ENCODE measurements around the gene SLC6A16.
A peak's percentile ranks its signal among the peaks of the same experiment; 100 is the strongest.
"Not testable (repeated sequence)": the region's sequence is repeated elsewhere in the genome, so short reads cannot be mapped to it uniquely, and the experiment has no call there.

Gene SLC6A16

DNA sequence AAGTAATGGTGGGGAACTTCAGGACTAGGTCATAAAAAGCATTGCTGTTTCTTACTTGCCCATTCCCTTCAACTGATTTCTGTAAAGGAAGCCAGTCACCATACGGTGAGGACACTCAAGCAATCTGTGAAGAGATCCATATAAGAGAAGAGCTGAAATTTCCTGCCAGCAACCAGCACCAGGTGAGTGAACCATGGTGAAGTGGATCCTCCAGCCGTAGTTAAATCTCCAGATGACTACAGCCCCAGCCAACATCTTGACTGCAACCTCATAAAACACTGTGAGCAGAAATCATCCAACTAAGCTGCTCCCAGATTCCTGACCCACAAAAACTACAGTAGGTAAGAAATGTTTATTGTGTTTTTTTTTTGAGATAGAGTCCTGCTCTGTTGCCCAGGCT is 3.8 kb upstream of the SLC6A16 start:
- DNase-seq: no peak

DNA sequence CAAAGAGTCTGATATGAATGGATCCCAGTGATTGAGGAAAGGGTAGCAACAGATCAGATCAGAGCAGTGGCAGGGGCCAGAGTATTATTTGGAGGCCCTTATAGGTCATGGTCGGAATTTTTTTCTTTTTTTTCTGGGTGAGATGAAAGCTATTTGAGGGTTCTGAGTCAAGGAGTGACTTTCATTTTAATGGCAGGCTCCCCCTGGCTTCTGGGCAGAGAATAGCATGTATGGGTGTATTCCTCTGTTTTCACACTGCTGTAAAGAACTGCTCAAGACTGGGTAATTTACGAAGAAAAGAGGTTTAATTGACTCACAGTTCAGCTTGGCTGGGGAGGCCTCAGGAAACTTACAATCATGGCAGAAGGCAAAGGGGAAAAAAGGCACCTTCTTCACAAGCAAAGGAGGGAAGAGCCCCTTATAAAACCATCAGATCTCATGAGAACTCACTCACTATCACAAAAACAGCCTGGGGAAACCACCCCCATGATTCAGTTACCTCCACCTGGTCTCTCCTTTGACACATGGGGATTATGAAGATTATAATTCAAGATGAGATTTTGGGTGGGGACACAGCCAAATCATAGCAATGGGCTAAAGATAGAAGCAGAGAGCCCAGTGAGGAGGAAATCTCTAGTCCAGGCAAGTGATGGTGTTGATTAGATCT is 3.0 kb upstream of the SLC6A16 start:
- no peak for DNase-seq

DNA sequence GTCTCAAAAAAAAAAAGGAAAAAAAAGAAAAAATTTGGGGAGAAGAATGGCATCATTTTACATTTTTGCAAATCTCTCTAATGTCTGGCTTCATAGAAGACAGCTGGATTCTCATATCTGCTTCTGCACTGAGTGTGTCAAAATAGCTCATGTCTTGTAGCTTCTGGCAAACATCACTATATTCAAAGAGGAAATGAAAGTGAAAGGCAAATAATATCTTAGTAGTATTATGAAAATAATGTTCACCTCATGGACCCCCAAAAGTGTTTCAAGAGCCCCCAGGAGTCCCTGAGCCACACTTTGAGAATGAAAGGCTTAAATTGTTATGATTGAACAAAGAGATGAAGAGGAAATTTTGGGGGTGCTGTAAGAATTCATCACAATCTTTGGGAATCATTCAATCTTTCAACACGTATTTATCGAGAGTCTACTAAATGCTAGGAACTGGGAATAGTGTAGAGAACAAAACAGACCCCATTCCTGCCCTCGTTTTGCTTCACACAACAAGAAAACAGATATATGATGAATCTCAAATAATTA is 1.2 kb upstream of the SLC6A16 start:
- DNase-seq: no peak

DNA sequence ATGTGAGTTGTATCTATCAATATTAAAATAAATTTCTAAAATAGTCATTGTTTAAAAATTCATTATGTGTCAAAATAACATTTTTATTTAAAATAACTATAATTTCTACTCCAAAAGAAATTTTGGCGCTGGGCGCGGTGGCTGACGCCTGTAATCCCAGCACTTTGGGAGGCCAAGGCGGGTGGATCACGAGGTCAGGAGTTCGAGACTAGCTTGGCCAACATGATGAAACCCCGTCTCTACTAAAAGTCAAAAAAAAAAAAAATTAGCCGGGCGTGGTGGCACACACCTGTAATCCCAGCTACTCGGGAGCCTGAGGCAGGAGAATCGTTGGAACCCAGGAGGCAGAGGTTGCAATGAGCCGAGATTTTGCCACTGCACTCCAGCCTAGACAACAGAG is 765 bp upstream of the SLC6A16 start:
- not testable (repeated sequence) for DNase-seq

DNA sequence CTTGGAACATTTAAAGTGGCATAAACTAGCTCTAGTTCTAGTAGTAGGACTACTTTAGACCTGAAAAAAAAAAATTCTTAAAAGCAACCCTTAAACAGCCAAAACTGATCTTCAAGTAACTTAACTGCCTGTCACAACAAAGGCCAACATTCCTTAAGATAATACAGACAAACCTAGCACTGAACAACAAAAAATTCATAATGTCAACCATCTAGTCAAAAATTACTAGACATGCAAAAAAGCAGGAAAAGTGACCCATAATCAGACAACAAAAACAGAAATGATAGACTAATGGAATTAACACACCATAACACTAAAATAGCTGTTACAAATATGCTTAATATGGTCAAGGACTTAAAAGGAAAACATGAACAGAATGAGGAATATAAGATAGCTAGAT is 6.7 kb downstream of the SLC6A16 start:
- no peak for DNase-seq

DNA sequence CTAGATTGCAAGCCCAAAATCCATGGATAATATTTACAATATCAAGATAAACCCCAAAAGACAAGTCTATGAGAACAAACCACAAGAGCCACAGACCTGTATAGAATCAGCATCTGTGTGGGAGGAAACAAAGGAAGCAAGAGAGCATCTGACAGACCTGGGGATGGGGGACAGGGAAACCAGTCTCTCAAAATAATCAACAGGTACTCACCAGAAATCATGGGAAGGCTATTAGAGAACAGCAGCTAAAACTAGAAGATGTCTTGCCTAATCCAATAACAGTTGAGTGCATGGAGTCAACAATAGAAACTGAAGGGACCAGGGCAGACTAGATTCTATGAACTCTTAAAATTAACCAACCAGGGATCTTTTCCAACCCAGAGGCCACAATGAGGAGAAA is 8.7 kb downstream of the SLC6A16 start:
- DNase-seq: no peak

DNA sequence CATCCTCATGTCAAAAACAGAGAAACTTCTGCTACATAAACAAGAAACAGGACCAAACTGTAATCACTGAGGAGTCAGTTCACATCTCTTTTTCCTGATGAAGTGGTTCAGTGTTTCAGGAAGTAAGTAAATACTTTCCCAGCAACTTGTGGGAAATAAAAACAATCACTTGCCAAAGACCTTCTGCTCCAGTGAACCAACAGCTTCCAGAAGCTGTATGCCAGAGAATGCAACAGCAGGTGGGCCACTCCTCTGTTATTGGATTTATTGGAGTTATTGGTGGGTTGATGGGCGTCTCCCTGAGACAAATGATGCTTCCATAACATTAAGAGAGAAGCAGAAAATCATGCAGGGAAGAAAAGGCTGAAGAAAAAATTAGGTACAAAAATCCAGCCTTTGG is 9.9 kb downstream of the SLC6A16 start:
- no peak for DNase-seq

DNA sequence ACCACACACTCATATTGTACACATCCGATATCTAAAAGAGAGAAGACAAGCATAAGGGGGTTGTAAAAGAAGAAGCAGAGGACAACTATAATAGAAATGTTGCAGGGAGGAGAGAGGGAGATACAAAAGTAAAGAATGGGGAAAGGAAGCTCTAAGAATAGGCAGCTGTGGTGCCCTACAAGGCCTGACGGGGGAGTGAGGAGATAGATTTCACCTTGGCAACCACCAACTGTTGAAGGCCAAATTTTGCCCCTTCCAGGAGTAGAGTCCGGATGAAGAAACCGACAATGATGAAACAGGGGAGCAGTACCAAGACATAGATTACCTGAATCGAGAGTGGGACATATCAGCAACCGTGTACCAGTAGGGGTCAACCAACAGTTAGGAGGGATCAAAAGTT is 15.9 kb downstream of the SLC6A16 start:
- DNase-seq: no peak

DNA sequence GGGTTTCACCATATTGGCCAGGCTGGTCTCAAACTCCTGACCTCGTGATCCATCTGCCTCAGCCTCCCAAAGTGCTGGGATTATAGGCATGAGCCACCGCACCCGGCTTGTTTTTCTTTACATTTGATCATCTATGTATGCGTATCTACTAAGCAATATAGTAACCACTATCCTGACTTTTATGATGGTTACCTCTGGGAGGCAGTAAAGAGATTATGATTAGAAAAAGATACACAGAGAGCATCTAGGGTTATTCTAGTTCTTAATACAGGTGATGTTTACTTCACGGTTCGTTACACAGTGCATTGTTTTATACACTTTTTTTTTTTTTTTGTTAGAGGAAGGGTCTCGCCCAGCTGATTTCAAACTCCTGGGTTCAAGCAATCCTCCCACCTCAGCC is 18.3 kb downstream of the SLC6A16 start:
- not testable (repeated sequence) for DNase-seq

DNA sequence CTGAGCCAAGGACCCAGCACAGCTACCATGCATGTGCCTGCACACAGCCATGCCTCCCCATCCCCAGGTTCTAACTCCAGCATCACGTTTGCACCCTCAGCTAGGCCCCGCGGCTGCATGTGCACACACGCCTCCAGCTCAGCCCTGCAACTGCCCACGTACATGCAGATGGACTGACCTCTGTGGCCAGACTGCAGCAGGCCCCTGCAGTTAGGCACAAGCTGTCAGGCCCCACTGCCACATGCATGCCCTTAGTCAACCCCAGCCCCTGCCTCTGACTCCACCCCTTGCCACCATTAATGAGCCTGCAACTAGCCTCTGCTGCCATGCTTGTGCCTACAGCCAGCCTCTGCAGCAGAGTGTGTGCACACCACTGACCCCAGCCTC is 23.1 kb downstream of the SLC6A16 start:
- no peak for DNase-seq

DNA sequence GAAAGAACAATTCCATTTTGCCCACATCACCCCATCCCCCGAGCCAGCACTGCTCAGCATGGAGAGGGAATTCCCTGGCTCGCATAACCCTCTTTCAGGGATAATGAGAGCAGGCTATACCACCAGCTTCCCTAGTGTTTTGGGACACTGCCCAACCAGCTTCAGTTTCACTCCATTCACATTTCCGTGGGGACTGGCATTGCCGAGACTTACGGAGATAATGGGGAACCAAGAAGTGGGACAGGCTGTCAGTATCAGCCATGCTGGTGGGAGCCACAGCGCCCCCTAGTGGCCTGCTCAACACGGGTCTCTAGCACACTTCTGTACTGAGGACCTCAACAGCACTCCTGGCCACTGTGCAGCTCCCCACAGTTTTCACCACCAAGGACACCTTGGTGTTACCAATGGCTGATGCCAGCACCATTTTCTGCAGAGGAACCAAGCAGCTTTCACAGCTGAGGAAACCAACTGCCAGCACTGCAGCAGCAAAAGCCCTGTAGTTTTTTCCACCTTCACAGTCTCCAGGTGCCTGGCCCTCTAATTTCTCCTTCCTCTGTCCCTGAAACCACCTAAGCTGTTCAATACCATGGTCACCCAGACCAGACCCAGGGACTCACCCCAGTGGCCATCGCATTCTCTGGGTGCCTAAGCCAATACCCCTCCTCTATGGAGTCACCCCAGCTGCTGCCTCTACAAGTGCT is 23.7 kb downstream of the SLC6A16 start:
- DNase-seq: peak; percentile 81

DNA sequence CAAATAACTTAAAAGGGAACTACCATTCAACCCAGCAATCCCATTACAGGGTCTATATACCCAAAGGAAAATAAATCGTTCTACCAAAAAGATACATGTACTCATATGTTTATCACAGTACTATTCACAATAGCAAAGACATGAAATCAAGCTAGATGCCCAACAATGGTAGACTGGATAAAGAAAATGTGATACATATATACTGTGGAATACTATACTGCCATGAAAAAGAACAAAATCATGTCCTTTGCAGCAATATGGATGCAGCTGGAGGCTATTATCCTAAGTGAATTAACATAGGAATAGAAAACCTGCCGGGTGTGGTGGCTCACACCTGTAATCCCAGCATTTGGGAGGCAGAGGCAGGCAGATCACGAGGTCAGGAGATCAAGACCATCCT is 26.3 kb downstream of the SLC6A16 start:
- not testable (repeated sequence) for DNase-seq

DNA sequence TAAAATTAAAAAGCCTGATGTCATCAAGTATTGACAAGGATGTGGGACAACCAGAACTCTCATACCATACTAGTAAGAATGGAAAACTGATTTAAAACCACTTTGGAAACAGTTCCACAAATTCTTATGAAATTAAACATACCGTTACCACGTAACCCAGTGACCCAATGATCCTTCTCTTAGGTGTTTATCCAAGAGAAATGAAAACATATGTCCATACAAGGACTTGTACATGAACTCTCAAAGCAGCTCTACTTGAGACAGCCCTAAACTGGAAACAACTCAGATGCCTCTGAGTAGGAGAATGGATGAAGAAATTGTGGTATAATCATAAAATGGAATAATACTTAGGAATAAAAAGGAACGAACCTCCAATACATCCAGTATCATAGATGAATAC is 27.6 kb downstream of the SLC6A16 start:
- no peak for DNase-seq

DNA sequence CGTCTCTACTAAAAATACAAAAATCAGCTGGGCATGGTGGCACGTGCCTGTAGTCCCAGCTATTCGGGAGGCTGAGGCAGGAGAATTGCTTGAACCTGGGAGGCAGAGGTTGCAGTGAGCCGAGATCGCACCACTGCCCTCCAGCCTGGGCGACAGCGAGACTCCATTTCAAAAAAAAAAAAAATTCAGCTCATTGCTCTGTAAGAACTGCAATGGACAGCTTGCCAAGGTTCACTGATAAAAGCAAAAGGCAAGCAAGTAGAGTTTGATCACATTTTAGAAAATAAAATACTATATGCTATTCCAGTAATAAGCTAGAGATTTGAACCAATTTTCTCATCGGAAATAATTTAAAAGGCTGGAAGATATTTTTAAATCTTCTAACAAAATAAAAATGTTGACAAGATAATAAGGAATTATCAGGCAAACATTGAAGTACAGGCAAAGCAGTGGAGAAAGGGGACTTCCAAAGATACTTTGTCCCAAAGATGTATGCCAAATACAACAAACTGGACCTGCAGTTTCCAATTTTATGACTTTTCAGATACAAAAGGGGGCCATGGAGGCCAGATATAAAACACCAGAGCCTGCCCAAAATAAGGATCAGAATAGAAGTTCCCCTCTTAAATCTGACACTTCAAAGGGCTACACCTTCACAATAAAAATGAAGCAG is 29.6 kb downstream of the SLC6A16 start:
- DNase-seq: no peak

DNA sequence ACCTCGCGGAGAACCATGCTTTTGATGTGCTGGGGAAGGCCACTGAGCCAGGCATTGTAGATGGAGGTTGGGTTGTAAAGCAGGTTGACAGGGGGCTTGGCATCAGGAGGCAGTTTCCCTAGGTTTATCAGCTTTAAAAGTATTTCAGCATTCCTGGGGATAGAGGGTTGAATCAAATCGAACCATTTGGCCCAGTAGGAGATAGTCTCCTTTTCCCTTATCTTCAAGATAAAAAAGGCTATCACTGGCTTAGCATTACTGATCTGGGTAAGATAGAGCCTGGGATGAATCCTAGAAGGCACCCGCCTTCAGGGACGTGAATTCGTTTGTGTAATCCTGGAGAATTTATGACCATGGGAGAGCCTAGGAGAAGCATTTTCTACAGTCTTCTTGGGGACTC is 30.6 kb downstream of the SLC6A16 start:
- no peak for DNase-seq

DNA sequence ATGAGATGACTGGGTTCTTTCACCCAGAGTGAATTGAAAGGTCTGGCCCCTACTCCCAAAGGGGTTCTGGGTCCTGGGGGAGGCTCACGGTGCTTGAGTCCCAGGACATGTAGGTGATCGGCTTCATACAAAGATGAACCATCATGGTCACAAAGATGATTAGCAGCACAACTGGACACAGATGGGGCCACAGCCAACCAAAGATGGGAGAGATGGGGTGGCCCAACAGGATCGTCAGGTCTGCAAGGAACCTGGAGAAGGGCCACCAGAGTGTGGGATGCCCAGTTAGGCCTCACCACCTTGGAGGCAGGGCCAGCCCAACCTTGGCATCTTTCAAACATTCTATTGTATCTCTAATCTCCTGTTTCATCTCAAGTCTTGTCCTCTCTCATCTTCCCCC is 34.5 kb downstream of the SLC6A16 start:
- DNase-seq: no peak

DNA sequence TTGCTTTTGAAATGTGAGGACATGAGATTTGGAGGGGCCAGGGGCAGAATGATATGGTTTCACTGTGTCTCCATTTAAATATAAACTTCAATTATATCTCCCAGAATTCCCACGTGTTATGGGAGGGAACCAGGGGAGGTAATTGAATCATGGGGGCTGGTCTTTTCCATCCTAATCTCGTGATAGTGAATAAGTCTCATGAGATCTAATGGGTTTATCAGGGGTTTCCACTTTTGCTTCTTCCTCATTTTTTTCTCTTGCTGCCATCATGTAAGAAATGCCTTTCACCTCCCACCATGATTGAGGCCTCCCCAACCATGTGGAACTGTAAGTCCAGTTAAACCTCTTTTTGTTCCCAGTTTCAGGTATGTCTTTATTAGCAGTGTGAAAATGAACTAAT is 35.7 kb downstream of the SLC6A16 start:
- DNase-seq: not testable (repeated sequence)

DNA sequence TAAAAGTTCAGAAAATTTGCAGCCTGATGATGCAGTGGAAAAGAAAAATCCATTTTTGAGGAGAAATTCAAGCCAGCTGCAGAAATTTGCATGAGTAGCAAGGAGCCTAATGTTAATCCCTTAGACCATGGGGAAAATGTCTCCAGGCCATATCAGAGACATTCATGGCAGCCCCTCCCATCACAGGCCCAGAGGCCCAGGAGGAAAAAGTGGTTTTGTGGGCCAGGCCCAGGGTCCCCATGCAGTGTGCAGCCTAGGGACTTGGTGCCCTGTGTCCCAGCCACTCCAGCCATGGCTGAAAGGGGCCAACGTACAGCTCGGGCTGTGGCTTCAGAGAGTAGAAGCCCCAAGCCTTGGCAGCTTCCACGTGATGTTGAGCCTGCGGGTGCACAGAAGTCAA is 36.8 kb downstream of the SLC6A16 start:
- not testable (repeated sequence) for DNase-seq

DNA sequence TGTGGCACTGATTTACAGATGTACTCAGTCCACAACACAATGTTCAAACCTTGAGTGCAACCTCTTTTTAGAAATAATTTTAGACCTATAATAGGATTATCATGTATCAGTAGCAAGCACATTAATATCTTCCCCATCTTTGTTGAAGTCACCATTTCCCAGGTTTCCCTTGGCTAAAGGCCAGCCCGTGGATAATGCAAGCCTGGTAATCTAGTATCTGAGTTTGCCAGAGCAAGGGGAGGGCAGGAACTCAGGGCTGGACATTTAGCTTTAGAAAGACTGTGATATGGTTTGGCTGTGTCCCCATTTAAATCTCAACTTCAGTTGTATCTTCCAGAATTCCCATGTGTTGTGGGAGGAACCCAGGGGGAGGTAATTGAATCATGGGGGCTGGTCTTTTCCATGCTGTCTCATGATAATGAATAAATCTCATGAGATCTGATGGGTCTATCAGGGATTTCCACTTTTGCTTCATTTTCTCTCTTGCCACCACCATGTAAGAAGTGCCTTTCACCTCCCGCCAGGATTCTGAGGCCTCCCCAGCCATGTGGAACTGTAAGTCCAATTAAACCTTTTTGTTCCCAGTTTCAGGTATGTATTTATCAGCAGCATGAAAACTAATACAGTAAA is 37.7 kb downstream of the SLC6A16 start:
- no peak for DNase-seq

DNA sequence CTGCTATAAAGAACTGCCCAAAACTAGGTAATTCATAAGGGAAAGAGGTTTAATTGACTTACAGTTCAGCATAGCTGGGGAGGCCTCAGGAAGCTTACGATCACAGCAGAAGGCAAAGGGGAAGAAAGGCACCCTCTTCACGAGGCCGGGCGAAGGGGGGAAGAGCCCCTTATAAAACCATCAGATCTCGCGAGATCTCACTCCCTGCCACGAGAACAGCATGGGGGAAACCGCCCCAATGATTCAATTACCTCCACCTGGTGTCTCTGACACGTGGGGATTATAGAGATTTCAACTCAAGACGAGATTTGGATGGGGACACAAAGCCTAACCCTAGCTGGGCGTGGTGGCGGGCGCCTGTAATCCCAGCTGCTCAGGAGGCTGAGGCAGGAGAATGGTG is 42.8 kb downstream of the SLC6A16 start:
- DNase-seq: no peak

DNA sequence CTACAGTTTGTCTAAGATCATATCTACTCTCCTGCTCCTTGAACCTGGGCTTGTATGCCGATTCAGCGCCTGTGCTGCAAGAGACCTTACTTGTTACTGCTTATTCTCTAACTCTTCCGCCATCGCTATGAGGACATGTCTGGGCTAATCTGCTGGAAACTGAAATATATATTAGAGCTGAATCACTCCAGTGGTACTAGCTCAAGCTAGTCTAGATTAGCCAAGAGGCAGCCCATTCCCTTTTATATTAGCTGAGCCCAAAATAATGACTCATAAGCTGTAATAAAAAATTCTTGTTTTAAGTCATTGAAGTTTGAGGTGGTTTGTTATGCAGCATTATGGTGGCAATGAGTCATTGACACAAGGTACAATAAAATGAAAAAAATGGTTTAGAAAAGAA is 52.8 kb downstream of the SLC6A16 start:
- no peak for DNase-seq

DNA sequence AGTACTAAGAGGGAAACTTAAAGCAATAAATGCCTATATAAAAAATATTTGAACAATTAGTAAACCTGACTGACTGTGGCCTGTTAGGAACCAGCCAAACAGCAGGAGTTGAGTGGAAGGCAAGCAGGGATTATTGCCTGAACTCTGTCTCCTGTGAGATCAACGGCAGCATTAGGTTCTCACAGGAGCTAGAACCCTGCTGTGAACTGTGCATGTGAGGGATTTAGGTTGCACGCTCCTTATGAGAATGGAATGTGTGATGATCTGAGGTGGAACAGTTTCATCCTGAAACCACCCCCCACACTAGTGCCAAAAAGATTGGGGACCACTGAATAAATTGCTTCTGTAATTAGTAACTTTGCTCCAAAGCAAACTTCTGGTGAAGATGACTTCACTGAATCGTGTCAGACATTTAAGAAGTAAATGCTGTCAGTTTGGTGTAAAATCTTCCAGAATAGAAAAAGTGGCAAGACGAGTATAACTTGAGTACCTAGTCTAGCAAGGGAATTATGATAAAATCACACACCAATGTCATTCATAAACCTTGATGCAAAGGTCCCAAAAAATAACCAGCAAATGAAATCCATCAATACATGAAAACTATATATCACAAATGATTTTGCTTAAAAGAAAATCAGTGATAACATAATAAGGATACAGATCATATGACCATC is 53.8 kb downstream of the SLC6A16 start:
- DNase-seq: no peak

DNA sequence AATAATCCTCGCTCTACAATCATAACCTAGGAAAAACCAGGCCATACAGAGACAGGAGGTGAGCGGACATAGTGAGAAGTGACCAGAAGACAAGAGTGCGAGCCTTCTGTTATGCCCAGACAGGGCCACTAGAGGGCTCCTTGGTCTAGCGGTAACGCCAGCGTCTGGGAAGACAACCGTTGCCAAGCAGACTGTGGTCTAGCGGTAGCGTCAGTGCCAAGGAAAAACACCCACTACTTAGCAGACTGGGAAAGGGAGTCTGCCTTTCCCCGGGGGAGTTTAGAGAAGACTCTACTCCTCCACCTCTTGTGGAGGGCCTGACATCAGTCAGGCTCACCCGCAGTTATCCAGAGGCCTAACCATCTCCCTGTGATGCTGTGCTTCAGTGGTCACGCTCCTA is 58.6 kb downstream of the SLC6A16 start:
- peak; percentile 36 for DNase-seq
